ENCODE results near the gene RHOG. TPM values are rescaled to one million over a fixed set of nuclear protein-coding genes. Genes with fewer than 3 reads are reported as not detected.

RHOG gene
- total and polyA plus RNA-seq, 9 of the 15 experiments (the other 6 are each of a cell fraction or from before 2014, with no cell fraction given): 22.6 to 162 (median 80.3) TPM

- TF ChIP-seq ZNF174 (CRISPR knock-in tag; IDR thresholded peaks at IDR 0.05): no peak
- TF ChIP-seq, protein P1, sequence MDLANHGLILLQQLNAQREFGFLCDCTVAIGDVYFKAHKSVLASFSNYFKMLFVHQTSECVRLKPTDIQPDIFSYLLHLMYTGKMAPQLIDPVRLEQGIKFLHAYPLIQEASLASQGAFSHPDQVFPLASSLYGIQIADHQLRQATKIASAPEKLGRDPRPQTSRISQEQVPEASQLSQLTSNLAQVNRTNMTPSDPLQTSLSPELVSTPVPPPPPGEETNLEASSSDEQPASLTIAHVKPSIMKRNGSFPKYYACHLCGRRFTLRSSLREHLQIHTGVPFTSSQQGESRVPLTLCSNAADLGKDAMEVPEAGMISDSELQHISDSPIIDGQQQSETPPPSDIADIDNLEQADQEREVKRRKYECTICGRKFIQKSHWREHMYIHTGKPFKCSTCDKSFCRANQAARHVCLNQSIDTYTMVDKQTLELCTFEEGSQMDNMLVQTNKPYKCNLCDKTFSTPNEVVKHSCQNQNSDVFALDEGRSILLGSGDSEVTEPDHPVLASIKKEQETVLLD (IDR thresholded peaks at IDR 0.05): no peak
- TF ChIP-seq SIN3B (IDR thresholded peaks at IDR 0.05; ENCODE audit: low read depth): peak; percentile 47; the same call in 1 of the 2 replicates
- TF ChIP-seq SMARCE1 (IDR thresholded peaks at IDR 0.05): 0 out of 2 replicates have a peak, but pooled peaks have one; percentile 22
- TF ChIP-seq PTTG1 (tag; IDR thresholded peaks at IDR 0.05; ENCODE audit: low read depth): no peak
- no peak for TF ChIP-seq PHF20 (IDR thresholded peaks at IDR 0.05; ENCODE audit: partially characterized antibody)
- TF ChIP-seq ATF1 (CRISPR knock-in tag; IDR thresholded peaks at IDR 0.05): no peak
- TF ChIP-seq ATF1 (tag; IDR thresholded peaks at IDR 0.05): peak; percentile 72
- TF ChIP-seq, protein P2, sequence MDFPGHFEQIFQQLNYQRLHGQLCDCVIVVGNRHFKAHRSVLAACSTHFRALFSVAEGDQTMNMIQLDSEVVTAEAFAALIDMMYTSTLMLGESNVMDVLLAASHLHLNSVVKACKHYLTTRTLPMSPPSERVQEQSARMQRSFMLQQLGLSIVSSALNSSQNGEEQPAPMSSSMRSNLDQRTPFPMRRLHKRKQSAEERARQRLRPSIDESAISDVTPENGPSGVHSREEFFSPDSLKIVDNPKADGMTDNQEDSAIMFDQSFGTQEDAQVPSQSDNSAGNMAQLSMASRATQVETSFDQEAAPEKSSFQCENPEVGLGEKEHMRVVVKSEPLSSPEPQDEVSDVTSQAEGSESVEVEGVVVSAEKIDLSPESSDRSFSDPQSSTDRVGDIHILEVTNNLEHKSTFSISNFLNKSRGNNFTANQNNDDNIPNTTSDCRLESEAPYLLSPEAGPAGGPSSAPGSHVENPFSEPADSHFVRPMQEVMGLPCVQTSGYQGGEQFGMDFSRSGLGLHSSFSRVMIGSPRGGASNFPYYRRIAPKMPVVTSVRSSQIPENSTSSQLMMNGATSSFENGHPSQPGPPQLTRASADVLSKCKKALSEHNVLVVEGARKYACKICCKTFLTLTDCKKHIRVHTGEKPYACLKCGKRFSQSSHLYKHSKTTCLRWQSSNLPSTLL (IDR thresholded peaks at IDR 0.05): no peak
- TF ChIP-seq TEAD1 (CRISPR knock-in tag; IDR thresholded peaks at IDR 0.05): peak in 1 of 2 experiments; percentile 67; a peak in 2 of 4 replicates
- TF ChIP-seq ZNF589 (CRISPR knock-in tag; IDR thresholded peaks at IDR 0.05; ENCODE audit: low read depth): no peak
- 0 out of 4 replicates have a peak, but pooled peaks of 1 of the 2 experiments have one; percentile 24 for TF ChIP-seq UBTF (IDR thresholded peaks at IDR 0.05; ENCODE audit: borderline replicate concordance in 1 of 2, low read depth in 2 of 2, low read length in 2 of 2)
- TF ChIP-seq ETS1 (conservative IDR thresholded peaks at IDR 0.05; ENCODE audit: control insufficient read depth, low read depth, low read length): 0 out of 2 replicates have a peak, but pooled peaks have one; percentile 75
- no peak for TF ChIP-seq ZNF146 (CRISPR knock-in tag; IDR thresholded peaks at IDR 0.05; ENCODE audit: unreplicated experiment)
- 0 out of 2 replicates have a peak, but pooled peaks have one; percentile 17 for TF ChIP-seq RNF2 (IDR thresholded peaks at IDR 0.05)
- TF ChIP-seq ZNF445 (CRISPR knock-in tag; IDR thresholded peaks at IDR 0.05; ENCODE audit: low read depth): no peak
- TF ChIP-seq KDM2B (CRISPR knock-in tag; IDR thresholded peaks at IDR 0.05): no peak
- TF ChIP-seq SAFB (IDR thresholded peaks at IDR 0.05; ENCODE audit: borderline replicate concordance, low read depth, low read length): peak; percentile 77
- 0 out of 4 replicates have a peak, but pooled peaks of 1 of the 2 experiments have one; percentile 11 for TF ChIP-seq KDM4B (IDR thresholded peaks at IDR 0.05; ENCODE audit: borderline replicate concordance in 2 of 2, low read depth in 1 of 2)
These were observed 32.6 kb downstream of the RHOG start, which contains the start of gene PGAP2 (continued) for GRCh38 chr11:3807909-3808860.

All from K562 (cell line).